HEK293 (cell line): ENCODE data around the gene SPATA22.
"Not testable (repeated sequence)": the region's sequence is repeated elsewhere in the genome, so short reads cannot be mapped to it uniquely, and the experiment has no call there.

Experiments
- MEIS1 ChIP-seq: sonication (generic); formaldehyde crosslinking; IDR thresholded peaks from 2 replicates; pipeline ENCODE4 v1.8.1; 2022; ENCODE audit warnings: missing genetic modification reagents, mild to moderate bottlenecking, borderline replicate concordance
- YY1 ChIP-seq: fragments of 450-650 bp; formaldehyde crosslinking; IDR thresholded peaks from 2 replicates; pipeline ENCODE4 v1.5.1; 2018; ENCODE audit warnings: missing biosample characterization, missing genetic modification characterization
- ZNF274 ChIP-seq, 2 experiments: fragments of 200-500 bp in 1 of 2; fragments of 450-650 bp in 1 of 2; sonication (Bioruptor generic) in 1 of 2; formaldehyde crosslinking in 1 of 2; IDR thresholded peaks; 2 replicates each; pipeline versions ENCODE4 v1.5.1 to v1.6.1; 2014 to 2016; ENCODE audit warnings: borderline replicate concordance in 1 of 2, inconsistent platforms in 1 of 2, low read length in 1 of 2, missing biosample characterization in 1 of 2, missing genetic modification characterization in 1 of 2
- ZNF394 ChIP-seq: fragments of 450-650 bp; formaldehyde crosslinking; IDR thresholded peaks from 2 replicates; pipeline ENCODE4 v1.5.1; 2016; ENCODE audit warnings: missing biosample characterization, missing genetic modification characterization, mild to moderate bottlenecking, moderate library complexity, borderline replicate concordance
- ZNF473 ChIP-seq: fragments of 450-650 bp; formaldehyde crosslinking; IDR thresholded peaks from 2 replicates; pipeline ENCODE4 v1.5.1; 2017; ENCODE audit warnings: missing biosample characterization, missing genetic modification characterization
- ZNF626 ChIP-seq: fragments of 450-650 bp; sonication (Bioruptor Pico); formaldehyde crosslinking; IDR thresholded peaks from 2 replicates; pipeline ENCODE4 v1.5.1; 2018; ENCODE audit warnings: missing biosample characterization, missing genetic modification characterization, inconsistent platforms
- ZNF670 ChIP-seq: fragments of 450-650 bp; formaldehyde crosslinking; IDR thresholded peaks from 2 replicates; pipeline ENCODE4 v1.5.1; 2016; ENCODE audit warnings: missing biosample characterization, missing genetic modification characterization, low read depth
- TF ChIP-seq, protein P1 (sequence below): fragments of 450-650 bp; formaldehyde crosslinking; IDR thresholded peaks from 2 replicates; pipeline ENCODE4 v1.5.1; 2016; ENCODE audit warnings: missing biosample characterization, missing genetic modification characterization
- TF ChIP-seq, protein P2 (sequence below): fragments of 450-650 bp; formaldehyde crosslinking; IDR thresholded peaks from 2 replicates; pipeline ENCODE4 v1.5.1; 2016; ENCODE audit warnings: missing biosample characterization, missing genetic modification characterization, borderline replicate concordance
- TF ChIP-seq, protein P3 (sequence below): fragments of 450-650 bp; formaldehyde crosslinking; IDR thresholded peaks from 2 replicates; pipeline ENCODE4 v1.5.1; 2016; ENCODE audit warnings: missing biosample characterization, missing genetic modification characterization
- TF ChIP-seq, protein P4 (sequence below): fragments of 450-650 bp; formaldehyde crosslinking; conservative IDR thresholded peaks from 2 replicates; pipeline ENCODE4 v1.5.1; 2016; ENCODE audit warnings: low read depth, missing biosample characterization, missing genetic modification characterization
- TF ChIP-seq, protein P5 (sequence below): fragments of 450-650 bp; formaldehyde crosslinking; optimal IDR thresholded peaks from 2 replicates; pipeline ENCODE3; 2016; ENCODE audit warnings: missing biosample characterization, mild to moderate bottlenecking, missing genetic modification characterization

DNA sequence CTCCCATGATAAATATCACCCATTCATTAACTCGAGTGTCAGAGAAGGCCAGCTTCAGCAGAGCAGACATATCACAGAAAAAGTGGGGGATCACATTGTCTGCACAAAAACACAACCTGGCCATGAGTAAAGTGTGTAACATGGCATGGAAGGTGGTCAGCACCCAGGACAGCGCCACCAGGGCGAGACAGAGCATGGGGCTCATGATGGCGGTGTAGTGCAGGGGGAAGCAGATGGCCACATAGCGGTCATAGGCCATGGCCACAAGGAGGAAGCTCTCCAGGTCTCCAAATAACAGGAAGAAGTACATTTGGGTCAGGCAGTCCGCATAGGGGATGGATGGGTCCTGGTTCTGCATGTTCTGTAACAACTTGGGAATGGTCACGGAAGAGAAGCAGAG, 73.8 kb downstream of the SPATA22 start:
- not testable (repeated sequence) for TF ChIP-seq ZNF626 (tag by site-specific recombination); ZNF670 (tag by site-specific recombination); YY1 (tag by site-specific recombination); ZNF394 (tag by site-specific recombination); ZNF473 (tag by site-specific recombination); MEIS1 (CRISPR knock-in tag); ZNF274 (IDR thresholded peaks at IDR 0.05; ENCODE audit: low read length); ZNF274 (tag by site-specific recombination; IDR thresholded peaks at IDR 0.05; ENCODE audit: borderline replicate concordance)
- TF ChIP-seq, protein P1, sequence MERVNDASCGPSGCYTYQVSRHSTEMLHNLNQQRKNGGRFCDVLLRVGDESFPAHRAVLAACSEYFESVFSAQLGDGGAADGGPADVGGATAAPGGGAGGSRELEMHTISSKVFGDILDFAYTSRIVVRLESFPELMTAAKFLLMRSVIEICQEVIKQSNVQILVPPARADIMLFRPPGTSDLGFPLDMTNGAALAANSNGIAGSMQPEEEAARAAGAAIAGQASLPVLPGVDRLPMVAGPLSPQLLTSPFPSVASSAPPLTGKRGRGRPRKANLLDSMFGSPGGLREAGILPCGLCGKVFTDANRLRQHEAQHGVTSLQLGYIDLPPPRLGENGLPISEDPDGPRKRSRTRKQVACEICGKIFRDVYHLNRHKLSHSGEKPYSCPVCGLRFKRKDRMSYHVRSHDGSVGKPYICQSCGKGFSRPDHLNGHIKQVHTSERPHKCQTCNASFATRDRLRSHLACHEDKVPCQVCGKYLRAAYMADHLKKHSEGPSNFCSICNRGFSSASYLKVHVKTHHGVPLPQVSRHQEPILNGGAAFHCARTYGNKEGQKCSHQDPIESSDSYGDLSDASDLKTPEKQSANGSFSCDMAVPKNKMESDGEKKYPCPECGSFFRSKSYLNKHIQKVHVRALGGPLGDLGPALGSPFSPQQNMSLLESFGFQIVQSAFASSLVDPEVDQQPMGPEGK = not testable (repeated sequence)
- TF ChIP-seq, protein P2, sequence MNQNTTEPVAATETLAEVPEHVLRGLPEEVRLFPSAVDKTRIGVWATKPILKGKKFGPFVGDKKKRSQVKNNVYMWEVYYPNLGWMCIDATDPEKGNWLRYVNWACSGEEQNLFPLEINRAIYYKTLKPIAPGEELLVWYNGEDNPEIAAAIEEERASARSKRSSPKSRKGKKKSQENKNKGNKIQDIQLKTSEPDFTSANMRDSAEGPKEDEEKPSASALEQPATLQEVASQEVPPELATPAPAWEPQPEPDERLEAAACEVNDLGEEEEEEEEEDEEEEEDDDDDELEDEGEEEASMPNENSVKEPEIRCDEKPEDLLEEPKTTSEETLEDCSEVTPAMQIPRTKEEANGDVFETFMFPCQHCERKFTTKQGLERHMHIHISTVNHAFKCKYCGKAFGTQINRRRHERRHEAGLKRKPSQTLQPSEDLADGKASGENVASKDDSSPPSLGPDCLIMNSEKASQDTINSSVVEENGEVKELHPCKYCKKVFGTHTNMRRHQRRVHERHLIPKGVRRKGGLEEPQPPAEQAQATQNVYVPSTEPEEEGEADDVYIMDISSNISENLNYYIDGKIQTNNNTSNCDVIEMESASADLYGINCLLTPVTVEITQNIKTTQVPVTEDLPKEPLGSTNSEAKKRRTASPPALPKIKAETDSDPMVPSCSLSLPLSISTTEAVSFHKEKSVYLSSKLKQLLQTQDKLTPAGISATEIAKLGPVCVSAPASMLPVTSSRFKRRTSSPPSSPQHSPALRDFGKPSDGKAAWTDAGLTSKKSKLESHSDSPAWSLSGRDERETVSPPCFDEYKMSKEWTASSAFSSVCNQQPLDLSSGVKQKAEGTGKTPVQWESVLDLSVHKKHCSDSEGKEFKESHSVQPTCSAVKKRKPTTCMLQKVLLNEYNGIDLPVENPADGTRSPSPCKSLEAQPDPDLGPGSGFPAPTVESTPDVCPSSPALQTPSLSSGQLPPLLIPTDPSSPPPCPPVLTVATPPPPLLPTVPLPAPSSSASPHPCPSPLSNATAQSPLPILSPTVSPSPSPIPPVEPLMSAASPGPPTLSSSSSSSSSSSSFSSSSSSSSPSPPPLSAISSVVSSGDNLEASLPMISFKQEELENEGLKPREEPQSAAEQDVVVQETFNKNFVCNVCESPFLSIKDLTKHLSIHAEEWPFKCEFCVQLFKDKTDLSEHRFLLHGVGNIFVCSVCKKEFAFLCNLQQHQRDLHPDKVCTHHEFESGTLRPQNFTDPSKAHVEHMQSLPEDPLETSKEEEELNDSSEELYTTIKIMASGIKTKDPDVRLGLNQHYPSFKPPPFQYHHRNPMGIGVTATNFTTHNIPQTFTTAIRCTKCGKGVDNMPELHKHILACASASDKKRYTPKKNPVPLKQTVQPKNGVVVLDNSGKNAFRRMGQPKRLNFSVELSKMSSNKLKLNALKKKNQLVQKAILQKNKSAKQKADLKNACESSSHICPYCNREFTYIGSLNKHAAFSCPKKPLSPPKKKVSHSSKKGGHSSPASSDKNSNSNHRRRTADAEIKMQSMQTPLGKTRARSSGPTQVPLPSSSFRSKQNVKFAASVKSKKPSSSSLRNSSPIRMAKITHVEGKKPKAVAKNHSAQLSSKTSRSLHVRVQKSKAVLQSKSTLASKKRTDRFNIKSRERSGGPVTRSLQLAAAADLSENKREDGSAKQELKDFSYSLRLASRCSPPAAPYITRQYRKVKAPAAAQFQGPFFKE (tag by site-specific recombination) = not testable (repeated sequence)
- TF ChIP-seq, protein P3, sequence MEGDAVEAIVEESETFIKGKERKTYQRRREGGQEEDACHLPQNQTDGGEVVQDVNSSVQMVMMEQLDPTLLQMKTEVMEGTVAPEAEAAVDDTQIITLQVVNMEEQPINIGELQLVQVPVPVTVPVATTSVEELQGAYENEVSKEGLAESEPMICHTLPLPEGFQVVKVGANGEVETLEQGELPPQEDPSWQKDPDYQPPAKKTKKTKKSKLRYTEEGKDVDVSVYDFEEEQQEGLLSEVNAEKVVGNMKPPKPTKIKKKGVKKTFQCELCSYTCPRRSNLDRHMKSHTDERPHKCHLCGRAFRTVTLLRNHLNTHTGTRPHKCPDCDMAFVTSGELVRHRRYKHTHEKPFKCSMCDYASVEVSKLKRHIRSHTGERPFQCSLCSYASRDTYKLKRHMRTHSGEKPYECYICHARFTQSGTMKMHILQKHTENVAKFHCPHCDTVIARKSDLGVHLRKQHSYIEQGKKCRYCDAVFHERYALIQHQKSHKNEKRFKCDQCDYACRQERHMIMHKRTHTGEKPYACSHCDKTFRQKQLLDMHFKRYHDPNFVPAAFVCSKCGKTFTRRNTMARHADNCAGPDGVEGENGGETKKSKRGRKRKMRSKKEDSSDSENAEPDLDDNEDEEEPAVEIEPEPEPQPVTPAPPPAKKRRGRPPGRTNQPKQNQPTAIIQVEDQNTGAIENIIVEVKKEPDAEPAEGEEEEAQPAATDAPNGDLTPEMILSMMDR (tag by site-specific recombination) = not testable (repeated sequence)
- TF ChIP-seq, protein P4, sequence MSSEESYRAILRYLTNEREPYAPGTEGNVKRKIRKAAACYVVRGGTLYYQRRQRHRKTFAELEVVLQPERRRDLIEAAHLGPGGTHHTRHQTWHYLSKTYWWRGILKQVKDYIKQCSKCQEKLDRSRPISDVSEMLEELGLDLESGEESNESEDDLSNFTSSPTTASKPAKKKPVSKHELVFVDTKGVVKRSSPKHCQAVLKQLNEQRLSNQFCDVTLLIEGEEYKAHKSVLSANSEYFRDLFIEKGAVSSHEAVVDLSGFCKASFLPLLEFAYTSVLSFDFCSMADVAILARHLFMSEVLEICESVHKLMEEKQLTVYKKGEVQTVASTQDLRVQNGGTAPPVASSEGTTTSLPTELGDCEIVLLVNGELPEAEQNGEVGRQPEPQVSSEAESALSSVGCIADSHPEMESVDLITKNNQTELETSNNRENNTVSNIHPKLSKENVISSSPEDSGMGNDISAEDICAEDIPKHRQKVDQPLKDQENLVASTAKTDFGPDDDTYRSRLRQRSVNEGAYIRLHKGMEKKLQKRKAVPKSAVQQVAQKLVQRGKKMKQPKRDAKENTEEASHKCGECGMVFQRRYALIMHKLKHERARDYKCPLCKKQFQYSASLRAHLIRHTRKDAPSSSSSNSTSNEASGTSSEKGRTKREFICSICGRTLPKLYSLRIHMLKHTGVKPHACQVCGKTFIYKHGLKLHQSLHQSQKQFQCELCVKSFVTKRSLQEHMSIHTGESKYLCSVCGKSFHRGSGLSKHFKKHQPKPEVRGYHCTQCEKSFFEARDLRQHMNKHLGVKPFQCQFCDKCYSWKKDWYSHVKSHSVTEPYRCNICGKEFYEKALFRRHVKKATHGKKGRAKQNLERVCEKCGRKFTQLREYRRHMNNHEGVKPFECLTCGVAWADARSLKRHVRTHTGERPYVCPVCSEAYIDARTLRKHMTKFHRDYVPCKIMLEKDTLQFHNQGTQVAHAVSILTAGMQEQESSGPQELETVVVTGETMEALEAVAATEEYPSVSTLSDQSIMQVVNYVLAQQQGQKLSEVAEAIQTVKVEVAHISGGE (tag by site-specific recombination) = not testable (repeated sequence)
- TF ChIP-seq, protein P5, sequence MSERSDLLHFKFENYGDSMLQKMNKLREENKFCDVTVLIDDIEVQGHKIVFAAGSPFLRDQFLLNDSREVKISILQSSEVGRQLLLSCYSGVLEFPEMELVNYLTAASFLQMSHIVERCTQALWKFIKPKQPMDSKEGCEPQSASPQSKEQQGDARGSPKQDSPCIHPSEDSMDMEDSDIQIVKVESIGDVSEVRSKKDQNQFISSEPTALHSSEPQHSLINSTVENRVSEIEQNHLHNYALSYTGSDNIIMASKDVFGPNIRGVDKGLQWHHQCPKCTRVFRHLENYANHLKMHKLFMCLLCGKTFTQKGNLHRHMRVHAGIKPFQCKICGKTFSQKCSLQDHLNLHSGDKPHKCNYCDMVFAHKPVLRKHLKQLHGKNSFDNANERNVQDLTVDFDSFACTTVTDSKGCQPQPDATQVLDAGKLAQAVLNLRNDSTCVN (tag by site-specific recombination) = not testable (repeated sequence)
